SU-DHL-6 (cell line): ENCODE measurements around the gene SYTL3.

ENCODE experiments used
- EZH2phosphoT487 ChIP-seq: fragments of 200-600 bp; sonication (generic), shearing (Covaris generic); conservative IDR thresholded peaks from 2 replicates; pipeline ENCODE4 v1.6.1; 2018; ENCODE audit warnings: mild to moderate bottlenecking, antibody characterized with exemption, low read length, moderate library complexity, mixed read lengths
- TF ChIP-seq, protein P1 (sequence below): fragments of 200-600 bp; sonication (generic); IDR thresholded peaks from one replicate; pipeline ENCODE4 v1.5.1; 2017; ENCODE audit warnings: antibody characterized with exemption, mild to moderate bottlenecking, low read length, moderate library complexity; ENCODE audit not compliant: insufficient read depth, poor library complexity, severe bottlenecking

DNA sequence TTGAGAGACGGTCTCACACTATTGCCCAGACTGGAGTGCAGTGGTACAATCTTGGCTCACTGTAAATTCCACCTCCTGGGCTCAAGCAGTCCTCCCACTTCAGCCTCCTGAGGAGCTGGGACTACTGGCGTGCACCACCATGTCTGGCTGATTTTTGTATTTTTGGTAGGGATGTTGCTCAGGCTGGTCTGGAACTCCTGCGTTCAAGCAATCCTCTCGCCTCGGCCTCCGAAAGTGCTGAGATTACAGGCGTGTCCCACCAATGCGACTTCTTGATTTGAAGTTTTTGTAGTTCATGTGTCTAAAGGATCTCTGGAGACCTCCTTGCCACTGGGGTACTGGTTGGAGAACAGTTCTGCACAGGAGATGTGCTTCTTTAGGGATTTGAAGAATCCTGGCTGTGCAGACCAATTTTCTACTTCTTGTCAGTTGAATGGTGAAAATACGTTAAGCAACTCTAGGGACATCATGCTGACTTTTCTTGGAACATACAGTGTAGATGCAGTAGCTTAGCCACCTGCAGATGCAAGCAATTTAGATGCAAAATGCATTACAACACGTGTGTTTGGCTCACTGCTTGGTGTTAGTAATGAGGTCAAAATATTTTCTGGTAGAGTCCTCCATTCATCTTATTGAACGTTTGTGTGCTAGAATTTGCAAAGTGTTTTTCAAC lies 28.2 kb downstream of the SYTL3 start:
- TF ChIP-seq, protein P1, sequence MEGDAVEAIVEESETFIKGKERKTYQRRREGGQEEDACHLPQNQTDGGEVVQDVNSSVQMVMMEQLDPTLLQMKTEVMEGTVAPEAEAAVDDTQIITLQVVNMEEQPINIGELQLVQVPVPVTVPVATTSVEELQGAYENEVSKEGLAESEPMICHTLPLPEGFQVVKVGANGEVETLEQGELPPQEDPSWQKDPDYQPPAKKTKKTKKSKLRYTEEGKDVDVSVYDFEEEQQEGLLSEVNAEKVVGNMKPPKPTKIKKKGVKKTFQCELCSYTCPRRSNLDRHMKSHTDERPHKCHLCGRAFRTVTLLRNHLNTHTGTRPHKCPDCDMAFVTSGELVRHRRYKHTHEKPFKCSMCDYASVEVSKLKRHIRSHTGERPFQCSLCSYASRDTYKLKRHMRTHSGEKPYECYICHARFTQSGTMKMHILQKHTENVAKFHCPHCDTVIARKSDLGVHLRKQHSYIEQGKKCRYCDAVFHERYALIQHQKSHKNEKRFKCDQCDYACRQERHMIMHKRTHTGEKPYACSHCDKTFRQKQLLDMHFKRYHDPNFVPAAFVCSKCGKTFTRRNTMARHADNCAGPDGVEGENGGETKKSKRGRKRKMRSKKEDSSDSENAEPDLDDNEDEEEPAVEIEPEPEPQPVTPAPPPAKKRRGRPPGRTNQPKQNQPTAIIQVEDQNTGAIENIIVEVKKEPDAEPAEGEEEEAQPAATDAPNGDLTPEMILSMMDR = no peak
- TF ChIP-seq EZH2phosphoT487 = no peak
